Ovary (tissue), 9 donors: ENCODE results near the gene ADGRD1. TPM values are rescaled to one million over a fixed set of nuclear protein-coding genes. Genes with fewer than 3 reads are reported as not detected.

Experiments
- DNase-seq, 5 donors: peaks; one replicate each; pipeline ENCODE4 v3.0.0-alpha.2; 2019 to 2020
- H3K27ac ChIP-seq, 2 donors: fragments of 200-600 bp; one replicate each; pipeline versions ENCODE4 v1.5.1 to v1.8.0; 2019 to 2022
- H3K27me3 ChIP-seq: fragments of 200-600 bp; one replicate; pipeline ENCODE4 v1.8.0; 2022
- H3K36me3 ChIP-seq: fragments of 200-600 bp; sonication (generic); one replicate; pipeline ENCODE4 v1.5.1; 2019
- H3K4me1 ChIP-seq: one replicate; pipeline ENCODE4 v1.8.1; 2013; ENCODE audit warnings: mild to moderate bottlenecking, moderate library complexity; ENCODE audit not compliant: insufficient read depth
- H3K4me3 ChIP-seq: fragments of 200-600 bp; sonication (generic); one replicate; pipeline ENCODE4 v1.5.1; 2017
- H3K9me3 ChIP-seq, 2 donors: fragments of 200-600 bp in 1 of 2; sonication (generic) in 1 of 2; one replicate each; pipeline versions ENCODE4 v1.5.1 to v1.8.1; 2013 to 2019; ENCODE audit warnings: mild to moderate bottlenecking in 1 of 2, moderate library complexity in 1 of 2
- EP300 ChIP-seq: sonication (generic); formaldehyde crosslinking; IDR thresholded peaks from one replicate; pipeline ENCODE4 v1.6.1; 2017; ENCODE audit warnings: antibody characterized with exemption
- POLR2A ChIP-seq: fragments of 450-650 bp; IDR thresholded peaks from one replicate; pipeline ENCODE4 v1.6.1; 2017; ENCODE audit warnings: antibody characterized with exemption, mild to moderate bottlenecking, moderate library complexity
- WGBS, 3 donors: extraction: QIAGEN DNeasy Blood & Tissue Kit in 1 of 3; methylation state at CpG; one replicate each; pipeline versions ENCODE4 v1.1.5 to v1.1.7; 2013 to 2017; 5-methylcytosine and 5-hydroxymethylcytosine counted together
- intact Hi-C, 4 donors: fragments of 100-400 bp; cut with DNase I; formaldehyde crosslinking; loops; one replicate each; pipeline versions ENCODE4 v1.11.0 to v1.15.1; 2022 to 2023
- polyA plus RNA-seq, 2 donors: library from polyadenylated mRNA; stranded (reverse); fragments of 200-250 nt in 1 of 2; fragments of 350-450 nt in 1 of 2; fragmentation: Illumina TruSeq in 1 of 2; extraction: RNeasy Lipid Tissue Mini Kit (QIAGEN cat#74804) in 1 of 2; gene quantifications; one replicate each; pipeline ENCODE4 v1.2.3, GENCODE V29; 2013 to 2014
- total RNA-seq, 7 donors: library from RNA; depleted of rRNA in 2 of 7; stranded (reverse); fragments of >200 nt in 2 of 7; fragmentation: NEBNext Ultra II Directional in 3 of 7; extraction: Animal tissue kit (Norgen Biotek cat#: 25700) in 3 of 7; gene quantifications; one replicate each; pipeline versions ENCODE4 v1.1.0 to v1.2.4, GENCODE V29; 2016 to 2023
- TF ChIP-seq, protein P1 (sequence below), 3 donors: fragments of 450-650 bp in 2 of 3; fragments of 200-600 bp in 1 of 3; IDR thresholded peaks; one replicate each; pipeline versions ENCODE4 v1.5.1 to v1.8.0; 2016 to 2022; ENCODE audit warnings: antibody characterized with exemption in 3 of 3, mild to moderate bottlenecking in 1 of 3
- donor health status: DM: no; HTN: no; CAD: no; lungs with moderate emphysema.
- donor health status: DM: no; HTN: no; CAD: no.
- donor health status: Bipolar disorder and iron deficiency.
- donor health status: DM: yes; HTN: yes; CAD: no.
- donor health status: DM: no; HTN: no; CAD: no.
- donor health status: DM: yes; HTN: yes; CAD: no.

Gene ADGRD1
- total and polyA plus RNA-seq, 9 donors = 7.6 to 75.3 (median 25.9) TPM

DNA sequence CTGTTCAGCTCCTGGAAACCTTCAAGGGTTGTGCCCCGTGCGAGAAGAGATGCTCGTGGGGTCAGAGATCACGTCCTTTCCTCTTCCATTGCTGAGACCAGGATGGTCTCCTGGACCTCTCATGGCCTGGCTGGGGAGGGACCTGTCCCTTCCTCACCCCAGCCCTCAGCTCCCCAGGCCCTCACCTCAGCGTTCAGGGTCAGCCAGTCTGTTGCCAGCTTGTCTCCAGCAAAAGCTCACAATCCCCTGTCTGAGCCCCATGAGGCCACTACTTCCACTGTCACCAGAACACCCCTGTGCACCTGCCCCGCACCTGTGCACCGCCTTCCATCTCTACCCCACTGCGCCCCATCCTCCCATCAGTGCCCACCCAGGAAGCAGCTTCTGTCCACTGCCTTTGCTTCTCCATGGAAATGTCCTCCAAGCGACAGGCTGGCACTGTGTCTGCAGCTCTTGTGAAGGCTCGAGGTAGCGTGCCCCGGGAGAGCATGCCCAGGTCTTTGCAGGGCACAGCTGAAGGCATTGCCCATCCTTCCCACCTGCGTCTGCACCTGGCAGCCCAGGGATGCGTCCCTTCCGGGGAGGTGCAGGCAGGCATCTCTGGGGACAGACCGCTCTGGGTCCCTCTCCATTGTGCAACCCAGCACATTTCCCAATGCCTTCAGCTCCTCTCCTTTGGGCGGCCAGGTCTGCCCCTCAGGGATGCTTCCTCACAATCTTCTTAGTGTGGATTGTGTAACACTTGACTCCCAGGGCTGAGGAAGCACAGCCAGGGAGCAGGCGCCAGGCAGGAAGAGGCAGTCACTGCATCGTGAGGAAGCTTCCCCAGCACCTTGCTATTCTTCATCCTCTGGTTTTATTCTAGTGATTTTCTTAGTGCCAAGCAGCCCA lies 179.6 kb downstream of the ADGRD1 start:
- intact Hi-C loops = loop anchor here in 3 of 4 donors (5.0 to 10.0 kb wide), 3 partner anchors 216 to 702 kb away; no protein-coding TSS in a partner anchor
- H3K27ac ChIP-seq = peak overlapping the region in 1 of 2 donors; percentile 27
- no peak for TF ChIP-seq POLR2A
- TF ChIP-seq EP300 = no peak
- TF ChIP-seq, protein P1, sequence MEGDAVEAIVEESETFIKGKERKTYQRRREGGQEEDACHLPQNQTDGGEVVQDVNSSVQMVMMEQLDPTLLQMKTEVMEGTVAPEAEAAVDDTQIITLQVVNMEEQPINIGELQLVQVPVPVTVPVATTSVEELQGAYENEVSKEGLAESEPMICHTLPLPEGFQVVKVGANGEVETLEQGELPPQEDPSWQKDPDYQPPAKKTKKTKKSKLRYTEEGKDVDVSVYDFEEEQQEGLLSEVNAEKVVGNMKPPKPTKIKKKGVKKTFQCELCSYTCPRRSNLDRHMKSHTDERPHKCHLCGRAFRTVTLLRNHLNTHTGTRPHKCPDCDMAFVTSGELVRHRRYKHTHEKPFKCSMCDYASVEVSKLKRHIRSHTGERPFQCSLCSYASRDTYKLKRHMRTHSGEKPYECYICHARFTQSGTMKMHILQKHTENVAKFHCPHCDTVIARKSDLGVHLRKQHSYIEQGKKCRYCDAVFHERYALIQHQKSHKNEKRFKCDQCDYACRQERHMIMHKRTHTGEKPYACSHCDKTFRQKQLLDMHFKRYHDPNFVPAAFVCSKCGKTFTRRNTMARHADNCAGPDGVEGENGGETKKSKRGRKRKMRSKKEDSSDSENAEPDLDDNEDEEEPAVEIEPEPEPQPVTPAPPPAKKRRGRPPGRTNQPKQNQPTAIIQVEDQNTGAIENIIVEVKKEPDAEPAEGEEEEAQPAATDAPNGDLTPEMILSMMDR (IDR thresholded peaks at IDR 0.05) = no peak
- no peaks in the 10 kb centered on the region for H3K27me3 ChIP-seq
- H3K4me3 ChIP-seq = no peak overlapping the region
- peak; percentile 38 to 76 (median 66) for DNase-seq
- WGBS, 3 donors = 71 to 78% (median 72%) methylated on average over 19 of the region's 19 CpGs
- no peaks in the 10 kb centered on the region for H3K9me3 ChIP-seq
- H3K4me1 ChIP-seq = peaks cover 1% of the 10 kb centered on the region
- H3K36me3 ChIP-seq = no peaks in the 10 kb centered on the region

DNA sequence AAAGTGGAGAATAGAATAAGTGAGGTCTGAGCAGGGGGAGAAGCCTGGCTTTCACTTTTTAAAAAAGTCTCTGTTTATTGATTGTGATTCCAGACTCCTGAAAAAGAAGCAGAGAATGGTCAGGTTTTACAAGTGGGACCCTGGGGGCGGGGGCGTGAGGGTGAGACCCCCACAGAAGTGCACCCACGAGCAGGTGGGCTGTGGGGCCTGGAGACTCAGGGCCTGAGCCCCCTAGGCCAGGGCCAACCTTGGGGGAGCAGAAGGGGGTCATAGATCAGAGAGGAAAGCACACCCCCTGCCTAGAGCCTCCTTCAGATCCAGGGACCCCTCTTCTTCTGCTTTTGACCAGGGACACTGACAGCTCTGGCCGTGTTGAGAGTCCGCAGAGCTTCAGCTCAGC lies 180.3 kb downstream of the ADGRD1 start:
- Histone ChIP-seq H3K27me3 (no peaks in the 10 kb centered on the region), H3K4me3 (no peak overlapping the region), H3K27ac (peak overlapping the region in 1 of 2 donors; percentile 27), H3K9me3 (no peaks in the 10 kb centered on the region), H3K4me1 (peaks cover 1% of the 10 kb centered on the region), H3K36me3 (no peaks in the 10 kb centered on the region)
- DNase-seq = peak in 3 of 5 donors; percentile 6 to 18 (median 6)
- intact Hi-C loops = loop anchor here in 3 of 4 donors (5.0 to 10.0 kb wide), 3 partner anchors 217 to 701 kb away; no protein-coding TSS in a partner anchor
- no peak for TF ChIP-seq POLR2A
- TF ChIP-seq EP300 = no peak
- TF ChIP-seq, protein P1 (IDR thresholded peaks at IDR 0.05) = no peak
- 77 to 83% (median 82%) methylated on average over 5 of the region's 5 CpGs for WGBS, 3 donors

DNA sequence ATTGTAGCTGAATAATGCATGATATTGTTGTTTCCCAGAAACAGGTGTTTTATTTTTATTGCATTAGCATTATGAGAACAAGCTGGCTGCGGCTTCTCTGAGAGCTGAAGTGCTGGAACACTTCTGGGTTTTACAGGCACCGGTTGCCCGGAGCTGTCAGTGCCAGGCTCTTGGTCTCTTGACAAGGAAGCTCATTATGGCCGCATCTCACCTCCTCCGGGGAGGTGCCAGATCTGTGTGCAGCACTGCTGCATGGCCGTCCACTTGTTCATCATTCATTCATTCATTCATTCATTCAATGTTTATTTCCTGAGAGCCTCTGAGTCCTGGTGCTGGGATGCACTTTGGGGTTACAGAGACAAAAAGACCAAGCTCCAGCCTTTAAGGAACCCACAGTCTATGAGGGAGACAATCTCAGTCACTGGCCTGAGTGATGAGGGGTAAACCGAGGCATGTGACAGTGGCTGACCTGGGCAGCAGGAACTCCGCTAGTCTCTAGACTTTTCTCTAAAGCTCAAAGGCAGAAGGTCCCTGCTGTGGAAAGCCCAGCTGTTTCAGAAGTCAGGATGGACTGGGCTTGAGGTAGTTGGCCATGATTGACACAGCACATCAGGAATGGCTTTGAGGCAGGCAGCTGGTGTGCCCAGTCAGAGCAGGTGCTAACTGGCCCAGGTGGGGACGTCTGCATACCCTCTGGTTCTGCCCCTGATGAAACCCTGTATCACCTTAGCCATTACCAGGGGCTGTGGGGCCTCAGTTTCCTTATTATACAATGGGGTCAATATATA lies 181.0 kb downstream of the ADGRD1 start:
- no peak overlapping the region for H3K4me3 ChIP-seq
- no peaks in the 10 kb centered on the region for H3K27me3 ChIP-seq
- DNase-seq = peak in 2 of 5 donors; percentile 7 to 8
- TF ChIP-seq, protein P1 (IDR thresholded peaks at IDR 0.05) = no peak
- TF ChIP-seq EP300 = no peak
- TF ChIP-seq POLR2A = no peak
- H3K9me3 ChIP-seq = no peaks in the 10 kb centered on the region
- H3K4me1 ChIP-seq = peaks cover 1% of the 10 kb centered on the region
- H3K27ac ChIP-seq = no peak overlapping the region
- intact Hi-C loops = loop anchor here in 3 of 4 donors (5.0 to 10.0 kb wide), 3 partner anchors 217 to 700 kb away; no protein-coding TSS in a partner anchor
- no peaks in the 10 kb centered on the region for H3K36me3 ChIP-seq
- 86 to 89% (median 88%) methylated on average over 9 of the region's 9 CpGs for WGBS, 3 donors

DNA sequence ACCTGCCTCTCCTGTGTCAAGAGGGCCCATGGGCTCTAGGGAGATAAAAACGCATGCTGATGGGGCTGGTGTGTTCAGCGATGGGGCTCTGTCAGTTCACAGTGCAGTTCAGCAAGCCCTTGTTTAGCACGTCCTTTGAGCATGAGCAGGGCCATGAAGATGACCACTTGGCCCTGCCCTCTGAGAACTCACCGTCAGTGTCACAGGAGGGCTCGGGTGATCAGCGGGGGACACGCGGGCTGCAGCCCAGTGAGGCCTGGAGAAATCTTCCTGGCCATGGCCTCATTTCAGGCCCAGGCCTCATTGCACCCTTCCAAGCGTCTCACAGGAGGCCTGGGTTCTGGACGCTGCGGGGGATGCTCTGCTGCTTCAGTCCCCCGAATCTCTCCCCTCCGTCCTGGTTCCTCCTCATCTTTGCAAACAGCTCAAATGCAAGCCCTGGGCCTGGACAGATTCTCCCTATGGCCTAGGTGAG lies 181.6 kb downstream of the ADGRD1 start:
- H3K27me3 ChIP-seq = no peaks in the 10 kb centered on the region
- no peak overlapping the region for H3K27ac ChIP-seq
- peak in 1 of 5 donors; percentile 4 for DNase-seq
- no peak overlapping the region for H3K4me3 ChIP-seq
- WGBS, 3 donors = 94 to 95% (median 95%) methylated on average over 13 of the region's 13 CpGs
- no peaks in the 10 kb centered on the region for H3K9me3 ChIP-seq
- intact Hi-C loops = loop anchor here in 2 of 4 donors (10.0 kb wide), 2 partner anchors 221 to 699 kb away; no protein-coding TSS in a partner anchor
- H3K36me3 ChIP-seq = no peaks in the 10 kb centered on the region
- TF ChIP-seq EP300 (no peak), POLR2A (no peak)
- TF ChIP-seq, protein P1 (IDR thresholded peaks at IDR 0.05) = no peak
- peaks cover 1% of the 10 kb centered on the region for H3K4me1 ChIP-seq
